ENCODE results near the gene PTBP3. TPM values are rescaled to one million over a fixed set of nuclear protein-coding genes. Genes with fewer than 3 reads are reported as not detected.
"Not testable (repeated sequence)": the region's sequence is repeated elsewhere in the genome, so short reads cannot be mapped to it uniquely, and the experiment has no call there.

Gene PTBP3
- total RNA-seq, 1 donor from 2014 or later, result 94.0 TPM

DNA sequence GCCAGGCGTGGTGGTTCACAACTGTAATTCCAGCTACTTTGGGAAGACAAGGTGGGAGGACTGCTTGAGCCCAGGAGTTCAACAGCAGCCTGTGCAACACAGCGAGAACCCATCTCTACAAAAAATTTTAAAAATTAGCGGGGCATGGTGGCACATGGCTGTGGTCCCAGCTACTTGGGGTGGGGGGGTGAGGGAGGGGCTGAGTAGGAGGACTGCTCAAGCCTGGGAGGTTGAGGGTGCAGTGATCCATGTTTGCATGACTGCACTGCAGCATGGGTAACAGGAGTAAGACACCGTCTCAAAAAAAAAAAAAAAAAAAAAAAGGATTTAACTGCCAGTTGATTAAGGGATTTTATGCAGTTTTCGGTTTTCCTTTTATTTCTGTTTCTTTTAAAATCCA, 65.0 kb downstream of the PTBP3 start:
- DNase-seq (ENCODE audit: low spot score), result no peak
- Mint-ChIP-seq H3K4me3 (ENCODE audit: unreplicated experiment) (no peak overlapping the region), H3K36me3 (ENCODE audit: low read depth, unreplicated experiment) (peaks cover 3% of the 10 kb centered on the region), H3K4me1 (ENCODE audit: unreplicated experiment) (no peaks in the 10 kb centered on the region), H3K9me3 (ENCODE audit: unreplicated experiment) (no peaks in the 10 kb centered on the region), H3K27me3 (ENCODE audit: unreplicated experiment) (no peaks in the 10 kb centered on the region), H3K27ac (ENCODE audit: unreplicated experiment) (no peak overlapping the region)
- TF ChIP-seq CTCF (IDR thresholded peaks at IDR 0.05; ENCODE audit: unreplicated experiment), result no peak

- not testable (repeated sequence) for H3K27ac Mint-ChIP-seq (ENCODE audit: unreplicated experiment); H3K36me3 Mint-ChIP-seq (ENCODE audit: low read depth, unreplicated experiment); H3K4me1 Mint-ChIP-seq (ENCODE audit: unreplicated experiment); DNase-seq (ENCODE audit: low spot score); H3K27me3 Mint-ChIP-seq (ENCODE audit: unreplicated experiment); H3K4me3 Mint-ChIP-seq (ENCODE audit: unreplicated experiment); H3K9me3 Mint-ChIP-seq (ENCODE audit: unreplicated experiment)
Measured at GRCh38 chr9:112267086-112267485, 66.3 kb downstream of the PTBP3 start.

- DNase-seq (ENCODE audit: low spot score), result no peak
- Mint-ChIP-seq H3K4me3 (ENCODE audit: unreplicated experiment) (no peak overlapping the region), H3K27me3 (ENCODE audit: unreplicated experiment) (no peaks in the 10 kb centered on the region), H3K9me3 (ENCODE audit: unreplicated experiment) (no peaks in the 10 kb centered on the region), H3K27ac (ENCODE audit: unreplicated experiment) (no peak overlapping the region), H3K4me1 (ENCODE audit: unreplicated experiment) (no peaks in the 10 kb centered on the region), H3K36me3 (ENCODE audit: low read depth, unreplicated experiment) (peaks cover 6% of the 10 kb centered on the region)
- no peak for TF ChIP-seq CTCF (IDR thresholded peaks at IDR 0.05; ENCODE audit: unreplicated experiment)
Measured at GRCh38 chr9:112265391-112265790, 68.0 kb downstream of the PTBP3 start.

DNA sequence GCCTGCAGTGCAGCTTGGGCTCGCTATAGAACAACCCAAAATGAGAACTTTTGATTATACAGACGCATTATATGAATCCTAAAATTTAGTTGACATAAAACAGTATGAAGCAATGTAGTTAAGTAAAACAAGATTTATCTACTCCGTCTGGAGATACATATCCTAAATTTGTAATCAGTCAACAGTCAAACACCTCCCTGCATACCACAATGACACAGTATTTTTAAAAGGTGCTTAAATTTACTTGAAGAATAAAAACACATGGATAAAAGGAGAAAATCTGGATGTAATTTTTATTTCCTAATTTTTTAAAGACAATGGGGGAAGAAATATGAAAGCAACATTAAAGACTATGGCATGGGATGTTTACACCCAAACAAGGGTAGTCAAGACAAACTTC, 70.8 kb downstream of the PTBP3 start:
- no peak for TF ChIP-seq CTCF (IDR thresholded peaks at IDR 0.05; ENCODE audit: unreplicated experiment)
- Mint-ChIP-seq H3K36me3 (ENCODE audit: low read depth, unreplicated experiment) (peaks cover 7% of the 10 kb centered on the region), H3K9me3 (ENCODE audit: unreplicated experiment) (no peaks in the 10 kb centered on the region), H3K4me3 (ENCODE audit: unreplicated experiment) (no peak overlapping the region), H3K4me1 (ENCODE audit: unreplicated experiment) (no peaks in the 10 kb centered on the region), H3K27ac (ENCODE audit: unreplicated experiment) (no peak overlapping the region), H3K27me3 (ENCODE audit: unreplicated experiment) (no peaks in the 10 kb centered on the region)
- DNase-seq (ENCODE audit: low spot score), result no peak

DNA sequence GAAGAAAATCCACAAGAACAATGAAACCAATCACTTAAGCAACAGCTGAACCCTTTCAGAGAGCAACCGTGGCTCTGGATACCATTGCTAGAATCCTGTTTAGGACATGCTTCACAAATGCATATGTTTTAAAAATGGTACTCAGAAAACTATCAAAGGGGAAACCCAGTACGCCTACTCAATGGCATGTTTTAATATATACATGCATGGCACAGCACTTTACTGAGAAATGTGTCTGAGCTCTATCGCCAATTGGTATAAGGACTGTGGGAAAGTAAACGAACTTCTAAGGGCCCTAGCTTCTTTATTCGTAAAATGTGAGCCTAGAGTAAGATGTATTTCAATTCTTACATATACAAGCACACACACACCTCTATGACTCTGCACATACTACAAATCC, 72.3 kb downstream of the PTBP3 start:
- H3K4me3 Mint-ChIP-seq (ENCODE audit: unreplicated experiment), result no peak overlapping the region

More for the DNA sequence above, 72.3 kb downstream of the PTBP3 start:
- Mint-ChIP-seq H3K36me3 (ENCODE audit: low read depth, unreplicated experiment) (peaks cover 7% of the 10 kb centered on the region), H3K4me1 (ENCODE audit: unreplicated experiment) (no peaks in the 10 kb centered on the region), H3K9me3 (ENCODE audit: unreplicated experiment) (no peaks in the 10 kb centered on the region), H3K27ac (ENCODE audit: unreplicated experiment) (no peak overlapping the region), H3K27me3 (ENCODE audit: unreplicated experiment) (no peaks in the 10 kb centered on the region)
- no peak for TF ChIP-seq CTCF (IDR thresholded peaks at IDR 0.05; ENCODE audit: unreplicated experiment)
- DNase-seq (ENCODE audit: low spot score), result no peak

Measured in endothelial cell (in vitro differentiated cells).